ENCODE data around the gene FBXO15.

Gene FBXO15

DNA sequence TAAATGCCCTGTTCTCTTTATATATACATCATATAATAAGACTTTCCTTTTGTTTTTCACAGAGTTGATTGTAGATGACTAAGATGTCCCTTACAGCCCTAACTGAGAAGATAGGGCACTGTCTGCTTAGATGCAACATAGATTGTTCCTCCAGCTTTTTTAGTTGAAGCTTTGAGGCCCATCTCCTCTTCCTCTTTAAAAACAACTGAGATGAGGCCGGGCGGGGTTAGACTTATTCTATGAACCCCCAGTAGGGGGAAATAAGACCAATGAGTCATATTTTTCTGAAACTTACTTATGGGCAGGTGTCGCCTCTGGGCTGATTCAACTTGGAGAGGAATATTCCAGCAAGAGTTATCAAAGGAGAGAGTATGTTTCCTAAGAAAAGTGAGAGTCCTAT is 84.6 kb downstream of the FBXO15 start:
- no peak for DNase-seq (ENCODE audit: low read depth in 3 of 3)

DNA sequence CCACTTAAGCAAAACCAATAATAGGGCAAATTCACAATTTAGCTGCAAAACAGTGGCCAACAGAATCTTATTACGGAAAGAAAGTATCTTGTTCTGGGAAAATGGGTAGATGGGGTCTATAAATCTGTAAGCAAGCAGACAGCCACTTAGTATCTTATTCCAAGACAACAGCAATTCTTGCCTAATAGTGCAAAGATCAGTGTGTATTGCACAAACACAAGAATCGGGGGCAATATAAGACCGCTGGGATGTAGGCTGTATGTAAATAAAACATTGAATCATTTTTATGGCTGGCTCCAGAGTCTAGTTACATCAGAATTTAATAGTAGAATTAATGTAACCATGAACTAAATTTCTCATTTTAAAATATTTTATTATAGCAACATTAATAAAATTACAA is 85.6 kb downstream of the FBXO15 start:
- DNase-seq (ENCODE audit: low read depth in 3 of 3) = no peak

DNA sequence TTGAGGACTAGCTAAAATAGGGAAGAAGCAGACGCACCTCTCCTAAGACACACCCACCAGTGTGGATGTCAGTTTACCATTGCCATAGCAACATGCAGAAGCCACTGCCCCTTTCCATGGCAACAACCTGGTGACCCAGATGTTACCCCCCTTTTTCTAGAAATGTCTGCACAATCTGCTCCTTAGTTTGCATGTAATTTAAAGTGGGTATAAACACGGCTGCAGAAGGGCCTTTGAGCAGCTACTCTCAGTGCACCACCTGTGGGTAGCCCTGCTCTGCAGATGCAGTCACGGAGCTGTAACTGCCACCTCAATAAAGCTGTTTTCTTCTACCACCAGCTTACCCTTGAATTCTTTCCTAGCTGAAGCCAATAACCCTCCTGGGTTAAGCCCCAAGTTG is 87.1 kb downstream of the FBXO15 start:
- DNase-seq (ENCODE audit: low read depth in 3 of 3) = no peak

DNA sequence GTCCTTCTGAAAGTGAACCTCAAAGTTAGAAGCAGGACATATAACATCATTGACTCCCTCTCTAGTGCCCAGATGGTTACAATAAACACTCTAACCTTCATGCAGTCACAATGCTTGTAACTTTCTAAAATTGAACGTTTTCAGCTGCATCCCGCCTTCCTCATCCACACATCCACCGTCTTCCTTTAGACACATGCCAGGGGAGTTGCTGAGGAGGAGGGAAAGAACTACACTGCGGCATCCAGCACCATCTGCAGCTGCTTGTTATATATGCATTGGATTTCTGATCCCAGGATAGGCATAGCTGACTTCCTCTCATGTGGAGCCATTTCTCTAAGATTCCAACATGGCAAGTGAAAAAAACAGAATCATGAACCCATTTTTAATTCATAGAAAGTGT is 96.8 kb downstream of the FBXO15 start:
- no peak for DNase-seq (ENCODE audit: low read depth in 3 of 3)

DNA sequence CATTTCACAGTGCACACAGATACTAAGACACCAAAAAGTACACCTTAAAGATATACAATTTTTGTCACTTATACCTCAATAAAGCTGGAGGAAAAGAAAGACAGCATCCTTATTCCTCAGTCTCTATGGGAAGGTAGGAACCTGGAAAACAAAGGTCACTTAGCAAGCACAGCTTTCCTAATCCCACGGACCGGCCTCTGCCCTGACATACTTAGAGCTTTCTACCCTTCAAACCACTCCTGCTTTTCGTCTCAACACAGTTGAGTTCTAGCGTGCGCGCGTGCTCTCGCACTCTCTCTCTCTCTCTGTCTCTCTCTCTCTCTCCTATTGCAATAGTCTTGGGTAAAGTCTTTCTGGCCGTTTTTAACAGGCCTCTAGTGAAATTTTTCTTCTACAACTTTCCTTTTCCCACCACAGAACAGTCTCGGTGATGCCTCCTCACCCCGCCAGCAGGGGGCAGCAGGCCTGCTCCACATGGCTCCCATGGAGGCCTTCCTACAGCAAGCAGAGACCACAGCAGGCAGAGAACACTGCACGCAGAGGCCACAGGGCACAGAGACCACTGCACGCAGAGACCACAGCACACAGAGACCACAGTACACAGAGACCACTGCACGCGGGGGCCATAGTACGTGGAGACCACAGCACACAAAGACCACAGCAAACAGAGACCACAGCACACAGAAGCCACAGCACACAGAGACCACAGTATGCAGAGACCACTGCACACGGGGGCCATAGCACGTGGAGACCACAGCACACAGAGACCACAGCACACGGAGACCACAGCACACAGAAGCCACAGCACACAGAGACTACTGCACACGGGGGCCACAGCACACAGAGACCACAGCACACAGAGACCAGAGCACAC is 106.9 kb downstream of the FBXO15 start:
- peak; percentile 9 to 67 (median 34) for DNase-seq (ENCODE audit: low read depth in 3 of 3)

DNA sequence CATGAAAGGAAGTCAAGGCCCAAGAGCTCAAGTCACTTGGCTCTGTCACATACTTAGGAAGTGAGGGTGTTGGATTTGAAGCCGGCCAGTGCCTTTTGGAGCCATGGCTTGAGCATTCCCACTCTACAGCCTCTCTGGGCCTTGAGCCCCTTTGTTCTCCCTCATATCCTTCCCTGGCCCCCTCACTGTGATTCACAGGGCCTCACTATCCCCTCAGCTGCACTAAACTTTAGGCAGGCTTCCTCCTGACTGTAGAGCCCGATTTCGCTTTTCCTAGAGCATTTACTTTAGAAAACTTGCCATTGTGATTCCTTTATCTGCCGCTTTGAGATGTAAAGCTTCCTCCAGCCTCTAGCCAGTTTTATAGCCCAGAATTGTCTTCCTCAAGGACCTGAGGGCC is 107.6 kb downstream of the FBXO15 start:
- DNase-seq (ENCODE audit: low read depth in 3 of 3) = no peak

DNA sequence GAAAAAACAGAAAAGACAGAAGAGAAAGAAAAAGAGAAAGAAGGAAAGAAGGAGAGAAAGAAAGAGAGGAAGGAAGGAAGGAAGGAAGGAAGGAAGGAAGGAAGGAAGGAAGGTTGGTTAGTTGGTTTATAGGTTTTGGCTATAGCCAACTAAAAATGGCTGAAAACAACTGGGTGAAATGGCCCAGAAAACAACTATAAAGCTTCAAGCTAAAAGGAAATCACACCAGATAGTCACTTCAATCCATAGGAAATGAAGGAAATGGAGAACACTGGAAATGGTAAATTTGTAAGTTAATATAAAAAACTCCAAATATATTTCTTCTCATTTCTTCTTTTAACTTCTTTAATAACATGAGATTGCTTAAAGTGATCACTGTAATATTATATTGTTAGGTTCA is 118.5 kb downstream of the FBXO15 start:
- no peak for DNase-seq (ENCODE audit: low read depth in 3 of 3)

Data from stimulated activated CD4-positive, alpha-beta T cell treated with anti-CD3 and anti-CD28 coated beads, TNF-alpha, amount 100 ng/mL, for 4 hours (primary cell).